Measurements from ENCODE around the gene USP32.

DNA sequence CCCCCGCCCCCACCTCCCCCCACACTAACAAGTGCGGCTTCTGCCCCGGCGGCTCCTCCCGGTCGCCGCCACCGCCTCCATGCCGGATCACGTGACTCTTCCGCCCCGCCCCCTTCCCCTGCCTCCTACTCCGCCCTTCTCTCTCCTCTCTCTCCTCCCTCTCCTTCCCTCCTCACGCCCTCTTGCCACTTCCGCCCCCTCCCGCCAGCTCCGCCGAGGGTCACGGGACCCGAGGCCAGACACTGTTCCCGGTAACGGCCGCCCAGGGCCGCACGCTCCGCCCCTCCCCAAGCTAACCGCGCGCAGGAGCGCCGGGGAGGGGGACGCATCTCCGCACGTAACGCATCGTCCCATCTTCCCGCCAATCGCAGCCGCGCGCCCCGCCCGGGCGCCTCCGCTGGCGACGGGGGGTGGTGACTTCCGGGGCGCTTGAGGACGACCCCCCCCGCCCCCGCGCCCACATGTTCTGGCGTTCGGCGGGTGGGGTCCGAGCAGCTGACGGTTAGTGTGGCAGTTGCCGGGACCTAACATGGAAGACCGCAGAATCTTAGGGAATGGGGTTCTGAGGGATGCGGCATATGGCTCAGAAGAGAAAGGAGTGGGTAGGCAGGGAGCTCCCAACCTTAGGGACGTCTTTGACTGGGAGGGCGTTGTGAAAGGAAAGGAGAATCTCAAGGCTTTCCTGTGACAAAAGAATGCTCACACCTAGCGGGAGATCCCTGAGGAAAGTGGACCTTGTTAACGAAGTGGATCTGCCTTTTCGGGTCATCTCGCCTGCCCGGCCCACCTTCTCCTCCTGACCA is at the start of gene USP32:
- peak; percentile 75 for TF ChIP-seq POLR2A (IDR thresholded peaks at IDR 0.05)
- TF ChIP-seq CTCF (IDR thresholded peaks at IDR 0.05), result peak; percentile 15 to 33 (median 22)

All from right lobe of liver (tissue), 4 donors.